H9 (cell line): ENCODE data around the gene PRICKLE3. TPM values are rescaled to one million over a fixed set of nuclear protein-coding genes. Genes with fewer than 3 reads are reported as not detected.

Source experiments
- DNase-seq: peaks from one replicate; pipeline ENCODE4 v3.0.0-alpha.2; 2017
- H2AFZ ChIP-seq: one replicate; pipeline ENCODE4 v1.6.1; 2013; ENCODE audit warnings: mild to moderate bottlenecking, low read length, control low read depth, moderate library complexity
- H2AK5ac ChIP-seq: 2 replicates; pipeline ENCODE4 v1.6.1; 2013; ENCODE audit warnings: low read length, control low read depth, mixed read lengths; ENCODE audit not compliant: insufficient read length
- H2BK120ac ChIP-seq: one replicate; pipeline ENCODE4 v1.6.1; 2013; ENCODE audit warnings: low read depth, mild to moderate bottlenecking, low read length, control low read depth, inconsistent platforms; ENCODE audit not compliant: poor library complexity, severe bottlenecking
- H2BK12ac ChIP-seq: 2 replicates; pipeline ENCODE4 v1.6.1; 2013; ENCODE audit warnings: low read length, control low read depth, mixed read lengths, low read depth; ENCODE audit not compliant: insufficient read length
- H2BK15ac ChIP-seq: 2 replicates; pipeline ENCODE4 v1.6.1; 2013; ENCODE audit warnings: low read depth, low read length, control low read depth
- H2BK20ac ChIP-seq: one replicate; pipeline ENCODE4 v1.6.1; 2013; ENCODE audit warnings: low read depth, mild to moderate bottlenecking, low read length, control low read depth, inconsistent platforms; ENCODE audit not compliant: poor library complexity, severe bottlenecking
- H2BK5ac ChIP-seq: 2 replicates; pipeline ENCODE4 v1.6.1; 2013; ENCODE audit warnings: low read length, control low read depth, mixed read lengths; ENCODE audit not compliant: insufficient read length
- H3K14ac ChIP-seq: 2 replicates; pipeline ENCODE4 v1.6.1; 2013; ENCODE audit warnings: low read length, control low read depth; ENCODE audit not compliant: insufficient read depth
- H3K18ac ChIP-seq: 2 replicates; pipeline ENCODE4 v1.6.1; 2013; ENCODE audit warnings: low read depth, mild to moderate bottlenecking, mixed read lengths, low read length, control low read depth; ENCODE audit not compliant: insufficient read length
- H3K23ac ChIP-seq: 2 replicates; pipeline ENCODE4 v1.6.1; 2013; ENCODE audit warnings: low read length, control low read depth, mixed read lengths, low read depth; ENCODE audit not compliant: insufficient read length
- H3K23me2 ChIP-seq: 2 replicates; pipeline ENCODE4 v1.6.1; 2013; ENCODE audit warnings: low read depth, mild to moderate bottlenecking, mixed read lengths, low read length, control low read depth; ENCODE audit not compliant: insufficient read length, poor library complexity, severe bottlenecking
- H3K27ac ChIP-seq: 2 replicates; pipeline ENCODE4 v1.5.1; 2013; ENCODE audit warnings: low read length, control low read depth, mixed read lengths, low read depth; ENCODE audit not compliant: insufficient read length
- H3K27me3 ChIP-seq: 2 replicates; pipeline ENCODE4 v1.6.1; 2013; ENCODE audit warnings: low read length, control low read depth, inconsistent platforms; ENCODE audit not compliant: insufficient read depth
- H3K4ac ChIP-seq: 2 replicates; pipeline ENCODE4 v1.6.1; 2013; ENCODE audit warnings: low read depth, mild to moderate bottlenecking, control low read depth, inconsistent platforms, low read length, moderate library complexity
- H3K4me1 ChIP-seq: 2 replicates; pipeline ENCODE4 v1.6.1; 2013; ENCODE audit warnings: low read length, control low read depth, inconsistent platforms; ENCODE audit not compliant: insufficient read depth
- H3K4me2 ChIP-seq: 2 replicates; pipeline ENCODE4 v1.6.1; 2013; ENCODE audit warnings: low read length, control low read depth, mixed read lengths; ENCODE audit not compliant: insufficient read length, insufficient read depth
- H3K56ac ChIP-seq: 2 replicates; pipeline ENCODE4 v1.6.1; 2013; ENCODE audit warnings: low read depth, mild to moderate bottlenecking, mixed read lengths, low read length, control low read depth; ENCODE audit not compliant: insufficient read length
- H3K79me1 ChIP-seq: 2 replicates; pipeline ENCODE4 v1.6.1; 2013; ENCODE audit warnings: low read depth, mild to moderate bottlenecking, moderate library complexity, low read length, control low read depth, inconsistent platforms; ENCODE audit not compliant: insufficient read depth, poor library complexity, severe bottlenecking
- H3K79me2 ChIP-seq: 2 replicates; pipeline ENCODE4 v1.6.1; 2013; ENCODE audit warnings: low read length, control low read depth, inconsistent platforms; ENCODE audit not compliant: insufficient read depth
- H3K9ac ChIP-seq: 2 replicates; pipeline ENCODE4 v1.6.1; 2013; ENCODE audit warnings: low read length, control low read depth, mixed read lengths; ENCODE audit not compliant: insufficient read length; ENCODE audit errors: extremely low read depth
- H3K9me3 ChIP-seq: one replicate; pipeline ENCODE4 v1.6.1; 2013; ENCODE audit warnings: low read depth, low read length, inconsistent platforms; ENCODE audit not compliant: control insufficient read depth
- H3T11ph ChIP-seq: one replicate; pipeline ENCODE4 v1.6.1; 2013; ENCODE audit warnings: mild to moderate bottlenecking, low read length, control low read depth, inconsistent platforms
- H4K20me1 ChIP-seq: one replicate; pipeline ENCODE4 v1.6.1; 2013; ENCODE audit not compliant: control insufficient read depth, insufficient read length, insufficient read depth
- H4K5ac ChIP-seq: 2 replicates; pipeline ENCODE4 v1.6.1; 2013; ENCODE audit warnings: low read depth, mild to moderate bottlenecking, mixed read lengths, low read length, control low read depth; ENCODE audit not compliant: insufficient read length
- H4K8ac ChIP-seq: replicated peaks from 2 replicates; pipeline ENCODE4 v1.6.1; 2013; ENCODE audit warnings: low read length, control low read depth, mixed read lengths, low read depth; ENCODE audit not compliant: insufficient read length
- H4K91ac ChIP-seq: 2 replicates; pipeline ENCODE4 v1.6.1; 2013; ENCODE audit warnings: low read depth, mild to moderate bottlenecking, moderate library complexity, mixed read lengths, low read length, control low read depth; ENCODE audit not compliant: insufficient read length
- H3K27ac Mint-ChIP-seq, 3 experiments: 2 replicates in 2 of 3; 3 replicates in 1 of 3; pipeline ENCODE4 v1.8.0; 2020 to 2021; ENCODE audit warnings: mixed read lengths in 3 of 3, mild to moderate bottlenecking in 1 of 3, moderate library complexity in 1 of 3
- H3K27me3 Mint-ChIP-seq: 2 replicates; pipeline ENCODE4 v1.8.0; 2021; ENCODE audit warnings: low read depth, mild to moderate bottlenecking, moderate library complexity, mixed read lengths
- H3K36me3 Mint-ChIP-seq, 3 experiments: 2 replicates in 2 of 3; 3 replicates in 1 of 3; pipeline ENCODE4 v1.8.0; 2020 to 2021; ENCODE audit warnings: low read depth in 3 of 3, mixed read lengths in 3 of 3; ENCODE audit not compliant: insufficient read depth in 1 of 3
- H3K4me1 Mint-ChIP-seq, 2 experiments: 2 replicates each; pipeline ENCODE4 v1.8.0; 2020; ENCODE audit warnings: mixed read lengths in 2 of 2
- H3K4me3 Mint-ChIP-seq, 2 experiments: 2 replicates in 1 of 2; 3 replicates in 1 of 2; pipeline ENCODE4 v1.8.0; 2020 to 2021; ENCODE audit warnings: mild to moderate bottlenecking in 2 of 2, mixed read lengths in 2 of 2, moderate library complexity in 1 of 2
- H3K9me3 Mint-ChIP-seq, 2 experiments: 2 replicates in 1 of 2; 3 replicates in 1 of 2; pipeline ENCODE4 v1.8.0; 2020; ENCODE audit warnings: mild to moderate bottlenecking in 2 of 2, mixed read lengths in 2 of 2, moderate library complexity in 1 of 2
- CTCF ChIP-seq: fragments of 200-600 bp; sonication (generic); conservative IDR thresholded peaks from 3 replicates; pipeline ENCODE4 v1.8.0; 2021; ENCODE audit warnings: antibody characterized with exemption, mild to moderate bottlenecking
- WGBS: extraction: QIAGEN DNeasy Blood & Tissue Kit; methylation state at CpG from one replicate; pipeline ENCODE4 v1.1.7; 2013; ENCODE audit warnings: missing lambda C conversion rate, low lambda C conversion rate, mixed read lengths; ENCODE audit not compliant: insufficient read length; ENCODE audit errors: extremely low coverage; 5-methylcytosine and 5-hydroxymethylcytosine counted together
- total RNA-seq: library from RNA; stranded (reverse); gene quantifications from 2 replicates; pipeline ENCODE4 v1.2.1, GENCODE V29; 2021

Gene PRICKLE3
- total RNA-seq, 1 experiment from 2014 or later: 9.7 TPM

- peaks cover 31 to 63% (median 57%) of the 10 kb centered on the region in 3 experiments for H3K36me3 Mint-ChIP-seq
- Histone ChIP-seq H3K79me1 (no peaks in the 10 kb centered on the region), H2BK5ac (no peak overlapping the region), H2AK5ac (no peak overlapping the region), H4K5ac (no peak overlapping the region), H3K14ac (no peak overlapping the region), H3K4me2 (no peak overlapping the region), H3K9me3 (peaks cover 35% of the 10 kb centered on the region), H4K91ac (no peak overlapping the region), H3K23ac (no peak overlapping the region), H2BK20ac (no peak overlapping the region), H2AFZ (no peak overlapping the region), H4K20me1 (no peaks in the 10 kb centered on the region), H2BK15ac (no peak overlapping the region), H3T11ph (no peak overlapping the region), H3K79me2 (no peaks in the 10 kb centered on the region), H4K8ac (no peak overlapping the region), H3K4ac (no peak overlapping the region), H3K56ac (no peak overlapping the region), H3K18ac (no peak overlapping the region), H2BK120ac (no peak overlapping the region), H3K4me1 (no peaks in the 10 kb centered on the region), H2BK12ac (no peak overlapping the region), H3K23me2 (no peaks in the 10 kb centered on the region), H3K9ac (no peak overlapping the region), H3K27me3 (no peaks in the 10 kb centered on the region), H3K27ac (no peak overlapping the region)
- DNase-seq: no peak
- H3K4me3 Mint-ChIP-seq: no peak overlapping the region
- peaks cover 68 to 70% of the 10 kb centered on the region in 2 experiments for H3K9me3 Mint-ChIP-seq
- no peaks in the 10 kb centered on the region; the same call in 1 of the 2 replicates for H3K27me3 Mint-ChIP-seq
- H3K4me1 Mint-ChIP-seq: peaks cover 0 to 12% of the 10 kb centered on the region in 2 experiments; a peak in 2 of 4 replicates
- TF ChIP-seq CTCF: no peak
- H3K27ac Mint-ChIP-seq: no peak overlapping the region
- no CpG with 5 or more reads among the region's 3 CpGs for WGBS
These were observed 7.6 kb downstream of the PRICKLE3 start for GRCh38 chrX:49178537-49178936.
